ENCODE measurements around the gene PABPN1.

Gene PABPN1

GRCh38 chr14:23361763-23362162, 40.5 kb downstream of the PABPN1 start:
- ATAC-seq: no peak
- TF ChIP-seq OSR1 (CRISPR knock-in tag; IDR thresholded peaks at IDR 0.05) (no peak), TSHZ2 (CRISPR knock-in tag; IDR thresholded peaks at IDR 0.05) (no peak), CSDC2 (CRISPR knock-in tag; IDR thresholded peaks at IDR 0.05) (no peak), ZFP3 (CRISPR knock-in tag; IDR thresholded peaks at IDR 0.05) (no peak), ZNF8 (CRISPR knock-in tag; IDR thresholded peaks at IDR 0.05) (no peak), CSRNP3 (CRISPR knock-in tag; IDR thresholded peaks at IDR 0.05) (no peak), SNAI2 (CRISPR knock-in tag; IDR thresholded peaks at IDR 0.05) (no peak), PATZ1 (CRISPR knock-in tag; IDR thresholded peaks at IDR 0.05; ENCODE audit: borderline replicate concordance) (no peak), PPARA (CRISPR knock-in tag; IDR thresholded peaks at IDR 0.05; ENCODE audit: borderline replicate concordance) (no peak), GLIS3 (CRISPR knock-in tag; IDR thresholded peaks at IDR 0.05) (no peak), CREB5 (CRISPR knock-in tag; IDR thresholded peaks at IDR 0.05; ENCODE audit: low read depth) (no peak), POU6F1 (CRISPR knock-in tag; IDR thresholded peaks at IDR 0.05; ENCODE audit: borderline replicate concordance, low read depth) (no peak), ZNF565 (CRISPR knock-in tag; conservative IDR thresholded peaks at IDR 0.05; ENCODE audit: low read depth) (no peak), BACH2 (CRISPR knock-in tag; IDR thresholded peaks at IDR 0.05; ENCODE audit: borderline replicate concordance) (no peak), RARB (CRISPR knock-in tag; IDR thresholded peaks at IDR 0.05) (no peak), ZC3H10 (CRISPR knock-in tag; IDR thresholded peaks at IDR 0.05) (no peak), ZNF70 (CRISPR knock-in tag; IDR thresholded peaks at IDR 0.05) (no peak), TOX (CRISPR knock-in tag; IDR thresholded peaks at IDR 0.05; ENCODE audit: borderline replicate concordance) (no peak), ESRRG (CRISPR knock-in tag; IDR thresholded peaks at IDR 0.05) (no peak), TCF4 (CRISPR knock-in tag; IDR thresholded peaks at IDR 0.05; ENCODE audit: borderline replicate concordance) (no peak)

GRCh38 chr14:23362200-23362599, 40.9 kb downstream of the PABPN1 start:
- TF ChIP-seq CREB5 (CRISPR knock-in tag; IDR thresholded peaks at IDR 0.05; ENCODE audit: low read depth): no peak
- TF ChIP-seq BACH2 (CRISPR knock-in tag; IDR thresholded peaks at IDR 0.05; ENCODE audit: borderline replicate concordance): no peak
- TF ChIP-seq GLIS3 (CRISPR knock-in tag; IDR thresholded peaks at IDR 0.05): no peak
- no peak for TF ChIP-seq ZNF8 (CRISPR knock-in tag; IDR thresholded peaks at IDR 0.05)
- TF ChIP-seq ZC3H10 (CRISPR knock-in tag; IDR thresholded peaks at IDR 0.05): no peak
- TF ChIP-seq ESRRG (CRISPR knock-in tag; IDR thresholded peaks at IDR 0.05): no peak
- TF ChIP-seq TSHZ2 (CRISPR knock-in tag; IDR thresholded peaks at IDR 0.05): no peak
- TF ChIP-seq SNAI2 (CRISPR knock-in tag; IDR thresholded peaks at IDR 0.05): no peak
- TF ChIP-seq POU6F1 (CRISPR knock-in tag; IDR thresholded peaks at IDR 0.05; ENCODE audit: borderline replicate concordance, low read depth): no peak
- no peak for TF ChIP-seq CSRNP3 (CRISPR knock-in tag; IDR thresholded peaks at IDR 0.05)
- TF ChIP-seq RARB (CRISPR knock-in tag; IDR thresholded peaks at IDR 0.05): no peak
- no peak for TF ChIP-seq CSDC2 (CRISPR knock-in tag; IDR thresholded peaks at IDR 0.05)
- ATAC-seq: no peak
